ENCODE results near the gene GRIK5.

GRIK5 gene

GRCh38 chr19:42076380-42076944 lies 6.5 kb upstream of the GRIK5 start:
- no peak for DNase-seq (ENCODE audit: low read depth, low spot score)

GRCh38 chr19:42075616-42076379 lies 5.8 kb upstream of the GRIK5 start, which contains the start of gene ZNF574:
Gene ZNF574, plus strand, starts transcription at chr19:42076166. Its CDS starts 2,441 bp downstream, at chr19:42078607.
- DNase-seq (ENCODE audit: low read depth, low spot score) = peak; percentile 99

GRCh38 chr19:42075364-42075615 lies 5.3 kb upstream of the GRIK5 start:
- no peak for DNase-seq (ENCODE audit: low read depth, low spot score)

GRCh38 chr19:42074513-42075363 lies 4.7 kb upstream of the GRIK5 start:
- DNase-seq (ENCODE audit: low read depth, low spot score) = no peak

- DNase-seq (ENCODE audit: low read depth, low spot score) = no peak
These were observed 1.2 kb upstream of the GRIK5 start for GRCh38 chr19:42071247-42071646.

GRCh38 chr19:42068756-42069571 lies 1.0 kb downstream of the GRIK5 start:
- DNase-seq (ENCODE audit: low read depth, low spot score) = no peak

- DNase-seq (ENCODE audit: low read depth, low spot score) = no peak
These were observed 1.6 kb downstream of the GRIK5 start for GRCh38 chr19:42068361-42068755.

GRCh38 chr19:42067315-42067888 lies 2.6 kb downstream of the GRIK5 start:
- DNase-seq (ENCODE audit: low read depth, low spot score) = no peak

GRCh38 chr19:42066075-42066754 lies 3.8 kb downstream of the GRIK5 start:
- no peak for DNase-seq (ENCODE audit: low read depth, low spot score)

GRCh38 chr19:42065511-42065910 lies 4.5 kb downstream of the GRIK5 start:
- no peak for DNase-seq (ENCODE audit: low read depth, low spot score)

GRCh38 chr19:42065051-42065450 lies 5.0 kb downstream of the GRIK5 start:
- no peak for DNase-seq (ENCODE audit: low read depth, low spot score)

- no peak for DNase-seq (ENCODE audit: low read depth, low spot score)
These were observed 5.6 kb downstream of the GRIK5 start for GRCh38 chr19:42064432-42064831.

GRCh38 chr19:42062381-42062780 lies 7.6 kb downstream of the GRIK5 start:
- no peak for DNase-seq (ENCODE audit: low read depth, low spot score)

- no peak for DNase-seq (ENCODE audit: low read depth, low spot score)
These were observed 9.9 kb downstream of the GRIK5 start for GRCh38 chr19:42060117-42060516.

- no peak for DNase-seq (ENCODE audit: low read depth, low spot score)
These were observed 10.8 kb downstream of the GRIK5 start for GRCh38 chr19:42059196-42059595.

- DNase-seq (ENCODE audit: low read depth, low spot score) = no peak
These were observed 12.2 kb downstream of the GRIK5 start for GRCh38 chr19:42057846-42058245.

- DNase-seq (ENCODE audit: low read depth, low spot score) = no peak
These were observed 15.8 kb downstream of the GRIK5 start for GRCh38 chr19:42054205-42054604.

- DNase-seq (ENCODE audit: low read depth, low spot score) = no peak
These were observed 16.7 kb downstream of the GRIK5 start for GRCh38 chr19:42053037-42053935.

GRCh38 chr19:42052241-42052863 lies 17.7 kb downstream of the GRIK5 start:
- DNase-seq (ENCODE audit: low read depth, low spot score) = no peak

All from brain pericyte (primary cell).